Activated T-cell treated with anti-CD3 and anti-CD28 coated beads, Interleukin-2, amount 50 U/mL, for 24 hours (primary cell): Measurements from ENCODE around the gene OSBPL10.

Source experiments
- DNase-seq: peaks from one replicate; pipeline ENCODE4 v3.0.0-alpha.2; 2020
- H3K27ac Mint-ChIP-seq: 2 replicates; pipeline ENCODE4 v1.8.0; 2020; ENCODE audit warnings: mild to moderate bottlenecking, mixed read lengths
- H3K27me3 Mint-ChIP-seq: 2 replicates; pipeline ENCODE4 v1.8.0; 2020; ENCODE audit warnings: mixed read lengths
- H3K36me3 Mint-ChIP-seq: 2 replicates; pipeline ENCODE4 v1.8.0; 2020; ENCODE audit warnings: low read depth, mixed read lengths
- H3K4me1 Mint-ChIP-seq: 2 replicates; pipeline ENCODE4 v1.8.0; 2020; ENCODE audit warnings: low read depth, mixed read lengths
- H3K4me3 Mint-ChIP-seq: 2 replicates; pipeline ENCODE4 v1.8.0; 2020; ENCODE audit warnings: mild to moderate bottlenecking, moderate library complexity, mixed read lengths
- H3K9me3 Mint-ChIP-seq: 2 replicates; pipeline ENCODE4 v1.8.0; 2020; ENCODE audit warnings: mixed read lengths

OSBPL10 gene

DNA sequence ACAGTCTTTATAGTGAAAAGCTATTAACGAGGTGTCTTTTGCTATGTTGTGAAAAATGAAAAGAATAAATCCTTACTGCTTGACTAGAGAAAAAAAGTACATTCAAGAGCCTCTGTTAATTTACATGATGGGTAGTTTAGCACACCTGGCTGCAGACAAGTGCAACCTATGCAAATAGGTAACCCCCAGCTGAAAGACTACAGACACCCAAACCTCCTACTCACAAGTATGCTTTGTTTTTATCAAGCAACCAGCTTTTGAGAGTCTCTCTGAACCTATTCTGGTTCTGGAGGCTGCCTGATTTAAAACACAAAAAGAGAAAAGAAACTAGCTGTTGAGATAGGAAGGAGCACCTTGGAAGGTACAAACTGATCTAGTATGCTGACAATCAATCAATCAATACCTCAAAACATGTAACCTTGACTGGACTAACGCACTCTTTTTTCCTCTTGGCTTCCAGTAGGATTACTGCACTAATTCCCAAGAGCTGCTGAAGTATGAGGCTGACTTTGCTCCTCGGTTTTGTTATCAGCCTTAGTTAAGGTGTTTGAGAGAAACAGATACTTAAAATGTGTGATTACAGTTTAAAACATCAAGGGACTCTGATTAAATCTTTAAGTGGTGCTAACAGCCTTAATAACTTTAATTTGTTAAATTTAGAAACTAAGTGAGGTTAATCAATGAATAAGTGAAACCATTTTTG, 63.6 kb downstream of the OSBPL10 start:
- peaks cover 17% of the 10 kb centered on the region for H3K9me3 Mint-ChIP-seq
- peaks cover 22% of the 10 kb centered on the region for H3K4me1 Mint-ChIP-seq
- H3K27me3 Mint-ChIP-seq: no peaks in the 10 kb centered on the region
- H3K4me3 Mint-ChIP-seq: no peak overlapping the region
- DNase-seq: no peak
- H3K27ac Mint-ChIP-seq: peak overlapping the region; percentile 20
- H3K36me3 Mint-ChIP-seq: peaks cover 4% of the 10 kb centered on the region

DNA sequence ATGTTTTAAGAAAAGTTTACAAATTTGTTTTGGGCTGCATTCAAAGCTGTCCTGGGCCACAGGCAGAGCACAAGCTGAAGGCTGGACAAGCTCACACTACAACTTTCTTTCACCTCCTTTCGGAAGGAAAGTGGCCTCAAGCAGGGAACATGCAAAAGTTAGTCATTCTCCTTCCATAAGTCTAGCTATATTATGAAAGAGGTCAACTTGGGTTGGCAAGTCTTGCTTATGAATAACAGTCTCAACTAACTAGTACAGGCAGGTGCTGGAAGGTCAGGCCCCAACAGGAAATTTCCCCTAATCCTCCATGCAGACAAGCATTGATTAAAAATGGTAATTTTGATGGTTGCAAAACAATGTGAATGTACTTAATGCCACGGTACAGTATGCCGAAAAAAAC, 69.4 kb downstream of the OSBPL10 start:
- peaks cover 5% of the 10 kb centered on the region for H3K4me1 Mint-ChIP-seq
- no peaks in the 10 kb centered on the region for H3K36me3 Mint-ChIP-seq
- H3K4me3 Mint-ChIP-seq: no peak overlapping the region
- H3K27ac Mint-ChIP-seq: no peak overlapping the region
- DNase-seq: no peak
- no peaks in the 10 kb centered on the region for H3K27me3 Mint-ChIP-seq
- no peaks in the 10 kb centered on the region for H3K9me3 Mint-ChIP-seq

DNA sequence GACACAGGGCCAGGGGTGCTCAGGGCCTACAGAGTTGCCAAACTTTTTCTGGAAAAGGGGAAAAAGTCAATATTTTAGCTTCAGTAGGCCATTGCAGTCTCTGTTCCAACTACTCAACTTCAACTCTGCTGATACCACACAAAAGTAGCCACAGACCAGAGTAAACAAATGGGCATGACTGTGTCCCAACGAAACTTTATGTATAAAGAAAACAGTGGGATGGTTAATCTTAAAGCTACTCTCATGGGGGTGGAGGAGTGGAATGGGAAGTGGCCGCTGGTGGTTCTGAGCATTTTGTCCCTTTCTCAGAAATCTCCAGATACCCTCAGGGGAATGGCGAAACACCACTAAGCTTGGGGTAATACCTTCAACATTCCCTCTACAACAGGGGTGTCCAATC, 69.9 kb downstream of the OSBPL10 start:
- no peaks in the 10 kb centered on the region for H3K9me3 Mint-ChIP-seq
- no peaks in the 10 kb centered on the region for H3K27me3 Mint-ChIP-seq
- no peak overlapping the region for H3K4me3 Mint-ChIP-seq
- H3K27ac Mint-ChIP-seq: no peak overlapping the region
- H3K36me3 Mint-ChIP-seq: no peaks in the 10 kb centered on the region
- no peaks in the 10 kb centered on the region for H3K4me1 Mint-ChIP-seq
- DNase-seq: no peak

DNA sequence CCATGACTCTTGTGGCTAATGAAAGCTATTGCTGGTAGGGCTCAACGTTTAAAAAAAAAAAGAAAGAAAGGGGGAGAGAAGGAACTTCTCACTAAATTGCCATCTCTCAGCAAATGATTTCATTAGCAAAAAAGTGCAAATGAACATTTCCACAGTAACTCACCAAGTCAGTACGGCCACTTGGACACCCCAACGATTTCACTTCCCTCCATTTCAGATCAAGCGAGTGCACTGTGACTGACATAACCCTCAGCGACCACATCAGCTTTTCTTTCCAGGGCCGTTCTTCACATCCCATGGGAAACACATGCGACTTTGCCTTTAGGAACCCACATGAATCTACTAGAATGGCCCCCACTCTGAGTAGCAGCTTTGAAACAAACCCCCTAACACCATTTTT, 71.6 kb downstream of the OSBPL10 start:
- Mint-ChIP-seq H3K4me1 (no peaks in the 10 kb centered on the region), H3K4me3 (no peak overlapping the region), H3K36me3 (no peaks in the 10 kb centered on the region), H3K9me3 (no peaks in the 10 kb centered on the region), H3K27me3 (no peaks in the 10 kb centered on the region), H3K27ac (no peak overlapping the region)
- no peak for DNase-seq

DNA sequence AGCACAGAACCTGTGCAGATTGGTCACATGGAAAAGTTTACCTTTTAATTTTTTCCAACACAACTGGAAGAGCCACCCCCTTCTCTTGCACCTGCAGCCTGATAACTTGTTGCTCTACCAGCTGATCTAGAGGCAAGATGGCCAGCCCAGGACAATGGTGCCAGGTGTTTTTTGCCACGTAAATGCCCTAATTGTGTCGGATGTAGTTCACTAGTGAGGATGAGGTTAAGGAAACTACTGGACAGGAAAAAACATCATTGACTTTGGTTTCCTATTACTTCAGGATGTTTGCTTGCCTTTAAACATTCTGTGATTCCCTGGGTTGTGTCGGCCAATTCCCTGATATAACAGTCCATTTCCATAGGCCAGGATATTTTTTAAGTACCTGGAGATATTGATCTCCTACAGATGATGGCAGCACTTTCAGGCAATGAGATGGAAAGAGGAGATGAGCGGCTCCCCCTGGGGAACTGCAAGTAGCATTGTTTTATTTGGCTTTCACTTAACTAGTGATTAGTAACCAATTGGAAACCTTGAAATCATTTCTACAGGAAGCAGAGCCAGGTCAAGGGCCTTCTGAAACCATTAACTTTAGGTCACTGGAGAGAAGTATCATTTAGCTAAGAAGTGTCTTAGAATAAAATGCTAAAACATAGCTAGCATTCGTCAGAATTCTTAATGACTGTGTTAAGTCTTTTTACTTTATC, 72.5 kb downstream of the OSBPL10 start:
- peaks cover 2% of the 10 kb centered on the region for H3K4me1 Mint-ChIP-seq
- DNase-seq: no peak
- H3K4me3 Mint-ChIP-seq: no peak overlapping the region
- no peak overlapping the region for H3K27ac Mint-ChIP-seq
- H3K9me3 Mint-ChIP-seq: no peaks in the 10 kb centered on the region
- H3K27me3 Mint-ChIP-seq: no peaks in the 10 kb centered on the region
- no peaks in the 10 kb centered on the region for H3K36me3 Mint-ChIP-seq

DNA sequence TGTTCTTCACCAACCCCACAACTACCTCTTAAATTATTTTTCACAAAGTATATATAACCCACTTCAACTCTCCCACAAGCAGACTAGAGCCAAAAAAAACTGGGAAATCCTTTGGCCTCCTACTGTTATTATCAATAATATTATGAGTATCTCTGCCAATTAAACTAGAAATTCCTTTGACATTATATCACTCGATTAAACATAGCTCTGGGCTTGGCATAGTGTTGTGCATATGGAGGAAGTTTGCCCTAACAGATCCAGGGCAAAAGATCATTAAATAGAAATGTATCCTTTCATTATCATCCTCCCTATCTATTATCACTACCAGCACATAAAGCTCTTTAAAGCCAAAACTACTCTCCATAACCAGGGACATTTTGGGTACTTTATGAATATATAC, 74.9 kb downstream of the OSBPL10 start:
- Mint-ChIP-seq H3K36me3 (no peaks in the 10 kb centered on the region), H3K9me3 (no peaks in the 10 kb centered on the region), H3K4me3 (no peak overlapping the region), H3K27ac (no peak overlapping the region), H3K27me3 (no peaks in the 10 kb centered on the region), H3K4me1 (peaks cover 2% of the 10 kb centered on the region)
- no peak for DNase-seq

DNA sequence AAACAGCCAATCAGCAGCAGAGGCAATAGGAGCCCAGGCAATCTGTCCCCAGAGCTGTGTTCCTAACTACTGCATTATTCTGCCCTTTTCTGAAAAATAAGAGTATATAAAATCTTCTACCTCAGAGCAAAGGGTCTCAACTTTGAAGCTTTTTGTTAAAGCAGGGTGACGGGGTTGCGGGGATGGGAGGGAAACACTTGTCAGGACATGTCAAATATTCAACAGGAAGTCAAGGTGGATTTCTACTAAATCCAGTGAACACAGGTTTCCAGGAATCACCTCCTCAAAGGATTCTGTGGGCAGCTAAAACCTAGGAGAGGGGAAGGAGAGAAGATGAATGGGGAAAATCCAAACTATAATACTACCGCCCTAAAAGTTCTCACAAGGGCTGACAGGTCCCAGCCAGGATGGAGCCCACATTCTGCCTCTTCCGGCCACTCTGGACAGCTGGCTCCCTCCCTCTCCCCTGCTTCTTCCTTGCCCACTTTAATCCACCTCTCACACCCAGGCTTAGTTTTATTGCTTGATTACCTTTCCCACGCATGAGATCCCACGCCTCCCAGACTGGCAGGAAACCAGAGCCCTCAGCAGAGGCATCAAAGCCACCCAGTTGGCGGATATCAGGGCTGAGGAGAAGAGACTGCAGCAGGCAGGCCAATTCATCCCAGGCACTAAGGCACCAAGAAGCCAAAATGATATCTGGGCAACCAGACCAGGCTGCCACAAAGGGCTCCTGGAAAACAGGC, 77.2 kb downstream of the OSBPL10 start:
- H3K36me3 Mint-ChIP-seq: no peaks in the 10 kb centered on the region
- peaks cover 8% of the 10 kb centered on the region for H3K4me1 Mint-ChIP-seq
- no peak overlapping the region for H3K4me3 Mint-ChIP-seq
- no peak overlapping the region for H3K27ac Mint-ChIP-seq
- no peak for DNase-seq
- H3K9me3 Mint-ChIP-seq: no peaks in the 10 kb centered on the region
- H3K27me3 Mint-ChIP-seq: no peaks in the 10 kb centered on the region

DNA sequence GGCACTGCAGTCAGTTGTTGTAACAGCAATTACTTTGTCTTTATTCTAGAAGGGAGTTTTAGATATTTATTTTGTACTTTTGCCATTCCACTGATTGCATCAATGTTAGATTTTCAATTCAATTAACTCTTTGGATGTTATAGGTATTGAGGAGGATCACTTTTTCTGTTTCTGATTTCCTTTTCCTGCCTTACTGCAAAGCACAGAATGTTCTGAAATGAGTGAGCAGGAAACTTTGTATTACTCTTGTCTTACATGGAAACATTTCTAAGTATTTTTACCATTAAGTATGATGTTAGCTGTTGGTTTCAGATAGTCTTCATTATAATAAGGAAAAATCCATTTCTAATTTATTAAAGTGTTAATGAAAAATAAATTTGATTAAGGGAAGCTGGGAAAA, 80.5 kb downstream of the OSBPL10 start:
- Mint-ChIP-seq H3K4me3 (no peak overlapping the region), H3K4me1 (peaks cover 8% of the 10 kb centered on the region), H3K9me3 (no peaks in the 10 kb centered on the region), H3K36me3 (no peaks in the 10 kb centered on the region), H3K27me3 (no peaks in the 10 kb centered on the region), H3K27ac (peak overlapping the region; percentile 12)
- DNase-seq: no peak

DNA sequence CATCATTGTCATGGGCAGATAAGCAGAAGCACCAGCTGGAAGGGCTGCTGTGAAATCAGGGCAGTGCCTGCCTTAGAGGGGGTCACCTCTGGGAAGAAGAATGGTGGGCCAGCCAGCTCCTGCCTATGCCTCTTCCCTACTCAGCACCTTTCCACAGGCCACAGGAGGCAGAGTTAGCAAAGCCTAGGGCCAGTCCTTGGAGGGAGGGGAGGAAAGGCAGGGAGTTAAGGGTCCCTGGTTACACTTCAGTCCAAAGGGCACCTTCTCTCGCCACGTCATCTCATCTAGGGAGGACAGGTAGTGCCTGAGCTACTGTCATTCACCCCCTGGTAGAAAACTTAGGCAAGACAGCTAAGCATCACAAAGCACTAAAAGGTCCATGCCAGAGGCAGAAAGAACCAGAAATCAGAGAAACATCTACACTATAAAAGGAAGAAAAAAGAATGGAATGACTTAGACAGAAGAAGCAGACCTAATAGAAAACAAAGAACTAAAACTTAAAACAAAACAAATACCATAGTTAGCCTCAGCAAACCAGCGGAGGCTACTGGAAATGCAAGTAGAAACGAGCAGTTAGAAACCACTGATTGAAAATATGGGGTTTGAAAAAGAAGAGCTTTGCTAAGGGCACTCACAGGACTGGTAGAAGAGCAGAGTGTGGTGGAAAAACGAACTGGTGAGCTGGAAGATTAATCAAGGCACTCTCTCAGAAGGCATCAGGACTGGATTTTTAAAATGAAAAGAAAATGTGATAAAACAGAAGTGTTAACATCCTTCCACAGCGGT, 84.2 kb downstream of the OSBPL10 start:
- Mint-ChIP-seq H3K36me3 (no peaks in the 10 kb centered on the region), H3K27me3 (peaks cover 9% of the 10 kb centered on the region), H3K4me1 (peaks cover 5% of the 10 kb centered on the region), H3K4me3 (no peak overlapping the region), H3K9me3 (no peaks in the 10 kb centered on the region), H3K27ac (no peak overlapping the region)
- no peak for DNase-seq

DNA sequence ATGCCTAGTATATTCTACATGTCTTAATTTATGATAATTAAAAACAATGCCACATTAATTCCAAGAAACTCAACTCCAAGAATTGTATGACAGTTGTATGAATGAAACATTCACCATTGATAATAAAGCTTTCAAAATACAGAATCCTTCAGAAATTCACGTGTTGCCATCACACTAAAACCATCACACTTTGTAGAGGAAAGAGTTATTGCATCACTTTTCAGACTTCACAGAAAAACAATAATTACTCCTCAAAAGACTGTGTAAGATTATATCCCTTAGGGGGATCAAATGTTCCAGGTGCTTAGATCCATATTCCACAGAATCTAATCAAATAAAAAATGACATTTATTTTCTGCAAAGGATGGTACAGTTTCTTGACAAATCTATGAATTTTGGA, 85.0 kb downstream of the OSBPL10 start:
- no peaks in the 10 kb centered on the region for H3K36me3 Mint-ChIP-seq
- peaks cover 9% of the 10 kb centered on the region for H3K27me3 Mint-ChIP-seq
- H3K9me3 Mint-ChIP-seq: no peaks in the 10 kb centered on the region
- no peak overlapping the region for H3K4me3 Mint-ChIP-seq
- peaks cover 5% of the 10 kb centered on the region for H3K4me1 Mint-ChIP-seq
- H3K27ac Mint-ChIP-seq: no peak overlapping the region
- no peak for DNase-seq

DNA sequence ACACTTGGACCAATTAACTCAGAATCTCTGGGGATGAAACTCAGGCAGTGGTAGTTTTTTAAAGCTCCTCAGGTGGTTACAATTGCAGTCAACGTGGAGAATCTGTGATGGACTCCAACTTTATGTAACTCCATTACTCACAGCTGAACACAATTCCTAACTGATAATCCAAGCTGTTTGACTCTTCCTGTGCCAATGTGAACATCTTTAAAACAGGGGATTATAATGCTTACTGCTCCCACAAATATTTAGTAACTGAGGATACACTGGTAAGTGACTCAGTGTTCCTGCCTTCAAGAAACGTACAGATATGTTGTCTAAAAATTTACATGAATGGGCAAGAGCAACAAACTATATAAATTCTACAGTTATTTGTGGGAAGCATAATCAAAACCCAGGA, 85.6 kb downstream of the OSBPL10 start:
- no peak overlapping the region for H3K27ac Mint-ChIP-seq
- H3K4me3 Mint-ChIP-seq: no peak overlapping the region
- peaks cover 9% of the 10 kb centered on the region for H3K27me3 Mint-ChIP-seq
- H3K36me3 Mint-ChIP-seq: no peaks in the 10 kb centered on the region
- peaks cover 3% of the 10 kb centered on the region for H3K4me1 Mint-ChIP-seq
- DNase-seq: no peak
- H3K9me3 Mint-ChIP-seq: no peaks in the 10 kb centered on the region

DNA sequence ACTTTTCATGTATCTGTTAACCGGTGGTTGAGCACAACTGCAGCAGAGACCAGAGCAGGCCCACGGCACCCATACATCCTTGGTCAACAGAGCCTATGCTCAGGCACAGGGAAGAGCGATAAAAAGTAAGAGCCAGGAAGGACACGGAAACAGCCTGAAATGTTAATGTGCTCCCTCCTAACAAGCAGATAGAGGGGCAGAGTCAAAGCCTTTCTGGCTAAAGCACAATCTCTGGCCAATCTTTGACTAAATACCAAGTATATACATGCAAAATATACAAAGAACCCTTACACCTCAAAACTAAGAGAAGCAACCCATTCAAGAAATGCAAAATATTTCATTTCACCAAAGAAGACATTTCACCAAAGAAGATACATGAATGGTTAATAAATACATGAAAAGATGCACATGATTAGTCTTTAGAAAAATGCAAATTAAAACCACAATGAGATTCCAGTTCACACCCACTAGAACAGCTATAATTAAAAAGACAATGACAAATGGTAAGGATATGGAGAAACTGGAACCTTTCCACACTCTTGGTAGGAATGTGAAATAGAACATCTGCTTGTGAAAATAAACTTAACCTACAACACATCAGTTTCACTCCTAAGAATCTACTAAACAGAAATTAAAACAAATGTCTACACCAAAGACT, 88.0 kb downstream of the OSBPL10 start:
- Mint-ChIP-seq H3K4me1 (no peaks in the 10 kb centered on the region), H3K4me3 (no peak overlapping the region), H3K36me3 (no peaks in the 10 kb centered on the region), H3K27ac (no peak overlapping the region), H3K27me3 (peaks cover 12% of the 10 kb centered on the region), H3K9me3 (no peaks in the 10 kb centered on the region)
- no peak for DNase-seq

DNA sequence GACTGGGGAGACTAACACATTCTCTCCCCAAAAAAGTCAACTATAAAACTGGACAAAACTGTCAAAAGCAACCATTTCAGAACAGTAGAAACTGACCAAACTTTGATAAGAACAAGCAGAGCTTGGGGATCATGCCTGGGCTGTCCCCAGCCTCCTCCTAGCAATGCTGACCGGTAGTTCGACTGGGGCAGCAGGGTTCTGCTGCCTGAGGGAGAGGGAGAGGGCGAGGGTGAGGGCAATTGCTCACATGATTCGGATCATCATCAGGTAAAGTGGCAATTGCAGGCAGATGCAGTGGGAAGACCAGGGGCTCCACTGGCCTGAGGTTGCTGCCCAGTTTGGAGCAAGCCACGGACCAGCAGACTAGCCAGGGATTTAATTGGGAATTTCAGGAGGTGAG, 88.6 kb downstream of the OSBPL10 start:
- Mint-ChIP-seq H3K4me1 (no peaks in the 10 kb centered on the region), H3K27me3 (peaks cover 12% of the 10 kb centered on the region), H3K4me3 (no peak overlapping the region), H3K36me3 (no peaks in the 10 kb centered on the region), H3K9me3 (no peaks in the 10 kb centered on the region), H3K27ac (no peak overlapping the region)
- DNase-seq: no peak

DNA sequence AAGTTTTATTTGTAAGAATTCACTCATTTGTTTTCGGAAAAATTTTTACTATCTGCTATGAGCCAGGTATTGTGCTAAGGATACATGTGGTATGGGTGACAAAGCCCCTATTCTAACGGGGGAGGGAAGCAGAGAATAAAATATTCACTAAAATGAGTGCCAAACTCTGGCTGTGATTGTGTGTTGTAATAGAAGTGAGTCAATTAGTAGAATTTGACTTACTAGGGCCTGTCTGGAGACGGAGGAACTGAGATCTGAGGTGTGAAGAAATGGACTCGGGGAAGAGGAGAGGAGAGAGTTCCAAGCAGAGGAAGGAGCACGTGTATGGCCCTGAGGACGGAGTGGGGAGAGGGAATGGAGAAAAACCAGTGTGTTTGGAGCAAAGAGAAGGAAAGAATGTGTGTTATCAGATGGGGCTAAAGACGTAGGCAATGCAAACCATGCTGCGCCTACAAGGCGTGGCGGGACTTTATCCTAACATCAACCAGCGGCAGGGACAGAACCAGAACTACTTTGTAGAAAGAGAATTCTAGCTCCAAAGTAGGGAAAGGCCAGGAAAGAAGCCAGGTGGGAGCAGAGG, 89.1 kb downstream of the OSBPL10 start:
- H3K27me3 Mint-ChIP-seq: peaks cover 12% of the 10 kb centered on the region
- DNase-seq: no peak
- no peak overlapping the region for H3K27ac Mint-ChIP-seq
- H3K9me3 Mint-ChIP-seq: no peaks in the 10 kb centered on the region
- H3K36me3 Mint-ChIP-seq: no peaks in the 10 kb centered on the region
- H3K4me3 Mint-ChIP-seq: no peak overlapping the region
- no peaks in the 10 kb centered on the region for H3K4me1 Mint-ChIP-seq
